OCI-LY1 (cell line): ENCODE measurements around the gene ZNF467.

Source experiments
- CTCF ChIP-seq: fragments of 200-600 bp; sonication (generic), shearing (Covaris generic); IDR thresholded peaks from 2 replicates; pipeline ENCODE4 v1.5.1; 2017; ENCODE audit warnings: mild to moderate bottlenecking, antibody characterized with exemption, low read length, moderate library complexity, mixed read lengths
- EZH2 ChIP-seq: fragments of 200-600 bp; sonication (generic), shearing (Covaris generic); IDR thresholded peaks from 2 replicates; pipeline ENCODE4 v1.8.0; 2017; ENCODE audit warnings: borderline replicate concordance, mixed run types, mild to moderate bottlenecking, antibody characterized with exemption, low read length, moderate library complexity, mixed read lengths

- TF ChIP-seq CTCF (no peak), EZH2 (no peak)
Observed at GRCh38 chr7:149759093-149759860, 14.1 kb downstream of the ZNF467 start.
